K562 (cell line): ENCODE data around the gene DUSP10. TPM values are rescaled to one million over a fixed set of nuclear protein-coding genes. Genes with fewer than 3 reads are reported as not detected.
A peak's percentile ranks its signal among the peaks of the same experiment; 100 is the strongest.

Experiments used
- AFF1 ChIP-seq, 2 experiments: fragments of 450-650 bp; IDR thresholded peaks; 2 replicates each; pipeline ENCODE4 v1.6.1; 2018; ENCODE audit warnings: mild to moderate bottlenecking in 2 of 2, low read depth in 1 of 2; ENCODE audit not compliant: partially characterized antibody in 2 of 2
- ARID4B ChIP-seq: sonication (generic); formaldehyde crosslinking; IDR thresholded peaks from 2 replicates; pipeline ENCODE4 v1.8.0; 2022; ENCODE audit warnings: mild to moderate bottlenecking, missing genetic modification reagents
- ETV1 ChIP-seq: fragments of 450-650 bp; conservative IDR thresholded peaks from 2 replicates; pipeline ENCODE4 v1.6.1; 2016; ENCODE audit warnings: missing genetic modification characterization, control low read depth, low read depth, missing compliant biosample characterization
- FOXM1 ChIP-seq, 2 experiments: fragments of 450-650 bp in 1 of 2; sonication (generic) in 1 of 2; formaldehyde crosslinking in 1 of 2; IDR thresholded peaks; 2 replicates each; pipeline versions ENCODE4 v1.6.1 to v1.9.0; 2017 to 2022; ENCODE audit warnings: low read depth in 2 of 2, mild to moderate bottlenecking in 2 of 2, missing genetic modification reagents in 1 of 2, moderate library complexity in 1 of 2
- HDGF ChIP-seq: fragments of 450-650 bp; IDR thresholded peaks from 2 replicates; pipeline ENCODE4 v1.6.1; 2016
- HINFP ChIP-seq: fragments of 450-650 bp; conservative IDR thresholded peaks from 2 replicates; pipeline ENCODE4 v1.6.1; 2016; ENCODE audit warnings: missing genetic modification characterization, low read depth, mild to moderate bottlenecking, control low read depth, missing compliant biosample characterization
- HSF4 ChIP-seq: fragments of 250-450 bp; sonication (Bioruptor Pico); IDR thresholded peaks from 2 replicates; pipeline ENCODE4 v2.1.2; 2022; ENCODE audit warnings: mild to moderate bottlenecking, moderate library complexity, borderline replicate concordance
- JUN ChIP-seq, 2 experiments: sonication (generic) in 1 of 2; formaldehyde crosslinking in 1 of 2; IDR thresholded peaks; 2 replicates each; pipeline versions ENCODE4 v1.6.1 to v1.8.0; 2012 to 2022; ENCODE audit warnings: borderline replicate concordance in 2 of 2, mild to moderate bottlenecking in 2 of 2, improper control_type of control experiment in 1 of 2, low read depth in 1 of 2, low read length in 1 of 2, missing genetic modification reagents in 1 of 2
- KHSRP ChIP-seq: fragments of 450-650 bp; IDR thresholded peaks from 2 replicates; pipeline ENCODE4 v1.6.1; 2017
- RBM17 ChIP-seq: fragments of 200-400 bp; formaldehyde crosslinking; IDR thresholded peaks from 2 replicates; pipeline ENCODE4 v1.6.1; 2017; ENCODE audit warnings: low read depth, mild to moderate bottlenecking, low read length, borderline replicate concordance
- SMARCE1 ChIP-seq: fragments of 450-650 bp; IDR thresholded peaks from 2 replicates; pipeline ENCODE4 v1.7.1; 2016; ENCODE audit warnings: mild to moderate bottlenecking
- ZBTB49 ChIP-seq: sonication (generic); formaldehyde crosslinking; IDR thresholded peaks from 2 replicates; pipeline ENCODE4 v1.8.0; 2022; ENCODE audit warnings: missing genetic modification reagents, mild to moderate bottlenecking, borderline replicate concordance
- ZNF232 ChIP-seq: sonication (generic); formaldehyde crosslinking; IDR thresholded peaks from 2 replicates; pipeline ENCODE4 v1.8.0; 2022; ENCODE audit warnings: mild to moderate bottlenecking, missing genetic modification reagents
- ZNF76 ChIP-seq: fragments of 250-450 bp; sonication (Bioruptor Pico); IDR thresholded peaks from 2 replicates; pipeline ENCODE4 v1.4.0; 2020; ENCODE audit warnings: mild to moderate bottlenecking, moderate library complexity, borderline replicate concordance
- ZNF778 ChIP-seq: fragments of 450-650 bp; formaldehyde crosslinking; IDR thresholded peaks from 2 replicates; pipeline ENCODE4 v1.4.0; 2020; ENCODE audit warnings: mild to moderate bottlenecking, moderate library complexity
- polyA plus RNA-seq, 8 experiments: library from polyadenylated mRNA; depleted of rRNA in 4 of 8; stranded (reverse) in 5 of 8; unstranded in 3 of 8; fragments of >200 nt; fragmentation: Nextera tagmentation in 2 of 8; fragmentation: Illumina TruSeq in 1 of 8; extraction: Ambion mirVana in 2 of 8; extraction: Trizol in 1 of 8; gene quantifications; 2 replicates each; pipeline versions ENCODE4 v1.2.1 to v1.2.3, GENCODE V29; 2011 to 2014; ENCODE audit warnings: inconsistent platforms in 1 of 8, missing spikeins in 1 of 8
- total RNA-seq, 7 experiments: library from RNA; depleted of rRNA in 6 of 7; stranded (reverse); fragments of >200 nt in 6 of 7; fragmentation: Illumina TruSeq in 2 of 7; extraction: Trizol in 2 of 7; gene quantifications; 2 replicates each; pipeline versions ENCODE4 v1.2.1 to v1.2.3, GENCODE V29; 2011 to 2021; ENCODE audit warnings: low replicate concordance in 1 of 7

The DUSP10 gene
- total and polyA plus RNA-seq, 9 of the 15 experiments (the other 6 are each of a cell fraction or from before 2014, with no cell fraction given): 1.7 to 8.3 (median 6.1) TPM

- TF ChIP-seq ZBTB49 (CRISPR knock-in tag) (no peak), ZNF232 (no peak), ZNF76 (CRISPR knock-in tag) (peak; percentile 51; the same call in 1 of the 2 replicates), ZNF778 (no peak), KHSRP (no peak), FOXM1 (IDR thresholded peaks at IDR 0.05; ENCODE audit: low read depth) (no peak), FOXM1 (CRISPR knock-in tag; IDR thresholded peaks at IDR 0.05; ENCODE audit: low read depth) (no peak), HSF4 (no peak), ETV1 (tag) (peak; percentile 34; the same call in 1 of the 2 replicates), HINFP (tag) (no peak), AFF1 (IDR thresholded peaks at IDR 0.05; ENCODE audit: low read depth in 1 of 2, partially characterized antibody in 2 of 2) (no peak), RBM17 (no peak), HDGF (no peak), ARID4B (CRISPR knock-in tag) (no peak), JUN (IDR thresholded peaks at IDR 0.05; ENCODE audit: borderline replicate concordance, low read depth, low read length) (peak; percentile 88; the same call in 1 of the 2 replicates), JUN (CRISPR knock-in tag; IDR thresholded peaks at IDR 0.05; ENCODE audit: borderline replicate concordance) (no peak), SMARCE1 (peak; percentile 78)
Observed at GRCh38 chr1:221667504-221667903, 74.4 kb downstream of the DUSP10 start (continued).
